ENCODE measurements around the gene EFNB2. TPM values are rescaled to one million over a fixed set of nuclear protein-coding genes. Genes with fewer than 3 reads are reported as not detected.

The EFNB2 gene
- polyA plus RNA-seq, 6 donors from 2014 or later = 0.12 to 0.33 (median 0.28) TPM; not detected in 3

DNA sequence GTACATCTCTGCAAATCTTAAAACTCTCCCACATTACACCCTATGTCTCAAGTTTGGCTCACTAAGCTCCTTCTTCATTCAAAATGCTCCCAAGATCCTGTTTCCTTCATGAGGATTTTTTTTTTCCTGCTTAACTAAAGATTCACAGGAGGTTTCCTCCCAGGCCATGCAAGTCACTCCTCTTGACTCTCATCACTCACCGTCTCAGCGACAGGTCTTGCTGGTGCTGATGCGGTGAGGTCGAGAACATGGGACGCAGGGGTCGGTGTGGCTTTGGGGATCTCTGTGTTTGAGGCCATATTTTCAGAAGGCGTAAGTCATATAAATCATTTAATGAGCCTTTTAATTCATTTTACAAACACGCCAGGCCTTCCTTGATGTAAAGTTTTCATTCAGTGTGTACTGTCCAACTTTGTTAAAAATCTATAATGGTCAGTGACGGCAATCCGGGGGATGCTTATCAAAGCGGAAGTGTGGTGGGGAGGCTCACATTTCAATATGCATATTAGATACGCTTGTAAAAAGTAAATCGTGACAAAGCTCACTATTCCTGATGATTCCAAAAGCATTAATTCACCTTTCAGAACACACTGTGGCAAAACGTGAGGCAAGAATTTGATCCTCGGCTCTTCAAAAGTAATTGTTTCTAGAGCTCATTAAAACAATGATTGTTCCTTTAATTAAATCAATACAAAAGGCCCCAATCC is 20.4 kb downstream of the EFNB2 start:
- ATAC-seq (ENCODE audit: low read depth in 2 of 2) = no peak
- H3K4me3 Mint-ChIP-seq = no peak overlapping the region
- H3K27me3 Mint-ChIP-seq = peaks cover 24 to 39% (median 25%) of the 10 kb centered on the region in 3 donors
- no peak for DNase-seq
- no peaks in the 10 kb centered on the region for H3K4me1 Mint-ChIP-seq
- H3K27ac Mint-ChIP-seq = no peak overlapping the region
- H3K36me3 Mint-ChIP-seq = no peaks in the 10 kb centered on the region
- no peaks in the 10 kb centered on the region for H3K9me3 Mint-ChIP-seq

DNA sequence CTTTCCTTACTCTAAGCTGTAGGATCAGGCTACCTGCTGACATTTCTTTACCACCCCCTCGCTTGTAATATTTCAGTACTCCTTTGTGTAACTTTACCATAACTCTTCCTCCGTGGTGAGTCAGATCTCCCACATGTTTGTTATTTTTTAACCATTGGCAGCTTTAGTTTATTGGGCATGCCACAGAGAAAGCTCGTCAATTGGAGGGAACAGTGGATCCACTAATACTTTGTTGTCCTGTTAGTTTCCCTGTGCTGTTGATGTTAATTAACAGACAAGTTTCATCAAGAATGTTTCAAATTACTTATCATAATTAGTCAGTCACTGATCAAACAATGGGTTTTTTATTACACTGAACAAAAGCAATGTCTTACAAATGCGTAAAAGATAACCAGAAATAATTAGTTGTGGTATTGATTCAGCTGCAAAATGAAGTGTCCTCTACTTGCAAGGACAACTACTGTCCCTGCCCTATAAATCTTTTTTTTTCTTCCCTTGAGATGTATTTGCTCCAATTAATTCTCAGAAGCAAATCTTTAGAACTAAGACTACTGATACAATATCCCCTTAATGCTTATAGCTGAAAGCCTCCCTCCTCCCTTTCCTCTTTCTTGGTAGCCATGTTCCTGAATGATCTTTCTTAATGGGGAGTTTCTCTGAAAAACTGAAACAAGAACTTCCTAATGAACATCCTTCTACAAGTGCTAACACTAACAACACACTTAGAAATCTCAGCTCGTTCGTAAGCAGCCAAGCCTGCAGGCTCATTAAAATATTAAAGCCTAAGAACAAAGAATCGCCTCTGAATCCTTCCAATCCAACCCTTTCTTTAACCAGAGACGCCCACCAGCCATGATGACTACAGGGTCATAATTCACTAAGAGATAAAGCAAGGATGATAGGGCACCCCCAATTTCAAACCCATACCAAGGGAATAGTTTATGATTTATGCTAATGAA is 22.2 kb downstream of the EFNB2 start:
- Mint-ChIP-seq H3K4me1 (no peaks in the 10 kb centered on the region), H3K27ac (no peak overlapping the region), H3K9me3 (no peaks in the 10 kb centered on the region), H3K4me3 (no peak overlapping the region), H3K36me3 (no peaks in the 10 kb centered on the region), H3K27me3 (peaks cover 19 to 37% (median 23%) of the 10 kb centered on the region in 3 donors)
- ATAC-seq (ENCODE audit: low read depth in 2 of 2) (no peak), DNase-seq (no peak)

DNA sequence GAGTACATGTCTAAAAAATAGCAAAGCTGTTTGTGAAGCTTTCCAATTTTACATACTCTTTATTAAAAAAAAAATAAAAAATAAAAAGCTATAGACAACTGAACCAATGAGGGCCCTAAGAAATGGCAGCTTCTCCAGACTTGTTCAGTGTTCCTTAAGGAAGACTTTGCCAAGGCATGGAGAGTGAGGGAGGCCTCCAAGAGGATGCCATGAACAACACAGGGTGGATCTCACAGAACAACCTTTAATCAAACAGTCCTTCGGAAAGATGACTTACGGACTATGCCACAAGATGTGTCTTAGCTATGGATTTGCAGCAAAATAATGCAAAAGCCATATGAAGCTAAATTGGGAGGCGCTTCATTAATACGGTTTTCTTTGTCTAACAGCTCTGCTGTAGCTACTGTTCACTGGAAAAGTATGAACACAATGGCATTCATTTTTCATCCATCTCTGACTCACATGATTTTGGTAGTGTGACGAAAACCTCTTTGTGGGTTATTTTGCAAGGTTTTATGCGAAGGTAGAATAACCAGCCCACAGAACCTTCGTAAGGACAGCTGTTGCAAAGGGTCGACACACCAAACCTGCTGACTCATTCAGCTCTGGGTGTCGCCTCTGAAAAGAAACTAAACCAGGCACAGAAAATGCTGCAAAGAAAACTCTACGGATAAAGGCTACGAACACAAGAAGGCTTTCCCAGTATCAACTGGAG is 27.7 kb downstream of the EFNB2 start:
- H3K27ac Mint-ChIP-seq = no peak overlapping the region
- H3K9me3 Mint-ChIP-seq = no peaks in the 10 kb centered on the region
- H3K36me3 Mint-ChIP-seq = no peaks in the 10 kb centered on the region
- peaks cover 0 to 3% (median 0%) of the 10 kb centered on the region in 3 donors for H3K4me1 Mint-ChIP-seq
- DNase-seq (no peak), ATAC-seq (ENCODE audit: low read depth in 2 of 2) (no peak)
- peaks cover 0 to 5% (median 4%) of the 10 kb centered on the region in 3 donors for H3K27me3 Mint-ChIP-seq
- H3K4me3 Mint-ChIP-seq = no peak overlapping the region

DNA sequence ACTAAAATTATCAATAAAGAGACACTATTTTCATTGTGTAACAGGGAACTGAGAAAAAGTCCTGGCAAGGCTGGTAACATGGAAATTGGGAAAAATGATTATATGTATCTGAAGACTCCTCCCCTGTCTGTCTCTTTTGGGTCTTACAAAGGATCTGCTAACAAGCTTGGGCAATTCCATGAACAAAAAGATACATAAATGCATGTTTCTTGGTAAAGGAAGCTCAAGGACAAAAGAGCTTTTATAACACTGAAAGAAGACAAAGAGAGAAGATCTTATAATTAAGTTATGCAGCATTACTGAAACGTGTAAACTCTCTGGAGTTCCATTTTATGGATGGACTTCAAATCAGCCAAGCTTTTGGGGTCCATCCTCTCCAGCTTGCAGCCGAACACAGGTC is 29.2 kb downstream of the EFNB2 start:
- H3K27me3 Mint-ChIP-seq = peaks cover 0 to 6% (median 3%) of the 10 kb centered on the region in 3 donors
- H3K36me3 Mint-ChIP-seq = no peaks in the 10 kb centered on the region
- ATAC-seq (ENCODE audit: low read depth in 2 of 2) = no peak
- H3K9me3 Mint-ChIP-seq = no peaks in the 10 kb centered on the region
- no peak overlapping the region for H3K27ac Mint-ChIP-seq
- DNase-seq = no peak
- peaks cover 0 to 3% (median 0%) of the 10 kb centered on the region in 3 donors for H3K4me1 Mint-ChIP-seq
- H3K4me3 Mint-ChIP-seq = no peak overlapping the region

DNA sequence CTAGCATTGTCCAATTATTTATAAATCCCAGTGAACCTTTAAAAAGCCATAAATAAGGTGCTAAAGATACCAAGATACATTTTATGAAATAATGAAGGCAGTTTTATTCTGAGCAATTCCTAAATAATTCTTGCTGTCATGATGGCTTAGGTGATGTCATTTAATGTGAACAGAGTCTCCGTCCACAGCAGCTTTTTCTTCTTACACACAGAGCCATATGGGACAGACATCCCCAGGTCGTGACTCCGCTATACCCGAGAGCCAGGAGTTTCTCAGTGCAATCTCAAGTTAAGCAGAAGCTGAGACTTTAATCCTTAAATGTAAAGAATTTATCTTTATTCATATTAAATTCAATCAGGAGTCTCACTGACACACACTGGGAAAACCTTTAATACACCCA is 29.7 kb downstream of the EFNB2 start:
- Mint-ChIP-seq H3K27me3 (peaks cover 0 to 6% (median 3%) of the 10 kb centered on the region in 3 donors), H3K27ac (no peak overlapping the region), H3K4me1 (peaks cover 0 to 3% (median 0%) of the 10 kb centered on the region in 3 donors), H3K9me3 (no peaks in the 10 kb centered on the region), H3K36me3 (no peaks in the 10 kb centered on the region), H3K4me3 (no peak overlapping the region)
- ATAC-seq (ENCODE audit: low read depth in 2 of 2) (no peak), DNase-seq (no peak)

DNA sequence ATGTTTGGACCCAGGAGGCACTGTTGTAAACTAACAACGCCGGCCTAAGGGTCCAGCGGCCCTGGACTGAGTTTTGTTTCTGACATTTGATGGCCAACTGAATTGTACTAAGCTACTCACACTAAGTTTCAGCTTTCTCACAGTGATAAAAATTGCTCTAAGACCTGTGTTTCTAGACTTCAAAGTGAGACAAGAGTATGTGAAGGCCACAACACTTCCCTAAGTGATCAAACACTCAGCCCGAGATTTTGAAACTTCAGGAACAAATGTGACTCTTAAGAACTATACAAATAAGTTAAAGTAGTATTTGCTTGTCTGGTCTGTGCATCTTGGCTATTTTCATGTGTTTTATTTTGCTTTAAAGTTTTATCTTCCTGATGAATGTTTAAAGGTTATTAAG is 30.2 kb downstream of the EFNB2 start:
- Mint-ChIP-seq H3K4me1 (peaks cover 0 to 3% (median 0%) of the 10 kb centered on the region in 3 donors), H3K4me3 (no peak overlapping the region), H3K27me3 (peaks cover 4 to 6% (median 6%) of the 10 kb centered on the region in 3 donors), H3K36me3 (no peaks in the 10 kb centered on the region), H3K9me3 (no peaks in the 10 kb centered on the region), H3K27ac (no peak overlapping the region)
- ATAC-seq (ENCODE audit: low read depth in 2 of 2) (no peak), DNase-seq (no peak)

DNA sequence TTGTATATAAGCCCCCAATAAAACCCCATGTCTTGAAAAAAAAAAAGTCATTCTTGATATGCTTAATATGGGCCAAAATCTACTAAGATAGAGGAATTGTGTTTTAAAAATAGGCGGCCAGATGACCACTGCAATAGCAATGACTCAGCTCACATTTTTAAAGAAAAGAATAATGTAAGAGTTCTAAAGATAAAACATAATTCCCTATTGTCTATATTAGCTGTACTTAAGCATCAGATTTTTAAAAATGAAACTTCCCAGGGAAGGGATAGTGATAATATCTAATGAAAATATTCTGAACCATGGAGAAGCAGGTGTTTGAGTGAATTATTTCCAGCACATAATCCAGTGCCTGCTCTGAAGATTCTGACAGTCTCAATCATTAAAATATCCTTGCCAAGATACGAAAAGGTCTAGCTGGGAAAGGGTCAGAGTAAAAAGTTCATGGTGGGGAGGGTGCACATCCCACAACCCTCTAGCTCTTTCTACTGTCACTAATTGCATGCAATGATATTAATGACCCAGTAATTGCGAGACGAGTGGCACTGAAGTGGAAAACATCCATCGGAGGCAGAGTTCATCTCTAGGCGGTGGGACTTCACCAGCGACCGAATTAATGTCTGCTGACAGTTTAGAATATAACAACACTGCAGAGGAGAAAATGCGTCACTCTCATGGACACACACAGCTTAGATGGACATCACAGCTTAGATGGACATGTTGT is 31.6 kb downstream of the EFNB2 start:
- no peak for ATAC-seq (ENCODE audit: low read depth in 2 of 2)
- H3K27me3 Mint-ChIP-seq = peaks cover 11 to 20% (median 11%) of the 10 kb centered on the region in 3 donors

DNA sequence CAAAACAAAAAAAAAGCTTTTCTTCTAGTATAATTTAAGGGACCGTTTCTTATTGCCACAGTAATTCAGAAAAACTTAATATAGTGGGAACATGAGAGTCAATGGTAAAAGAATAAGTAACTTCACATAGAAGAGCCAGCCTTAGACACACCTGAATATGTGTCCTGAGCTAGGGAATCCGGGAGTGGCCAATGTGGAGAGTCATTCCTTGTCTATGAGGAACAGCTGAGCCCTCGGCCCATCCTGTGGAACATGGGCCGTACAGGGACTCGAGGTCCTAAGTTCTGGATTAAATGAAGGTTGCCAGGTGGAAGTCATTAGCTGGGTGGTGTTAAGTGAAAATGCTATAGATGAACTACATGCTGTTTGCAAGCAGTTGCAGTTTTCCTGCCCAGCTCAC is 32.2 kb downstream of the EFNB2 start:
- DNase-seq (no peak), ATAC-seq (ENCODE audit: low read depth in 2 of 2) (no peak)
- Mint-ChIP-seq H3K27ac (no peak overlapping the region), H3K4me3 (no peak overlapping the region), H3K9me3 (no peaks in the 10 kb centered on the region), H3K4me1 (peaks cover 0 to 3% (median 3%) of the 10 kb centered on the region in 3 donors), H3K27me3 (peaks cover 17 to 26% (median 17%) of the 10 kb centered on the region in 3 donors), H3K36me3 (no peaks in the 10 kb centered on the region)

More for the DNA sequence above, 31.6 kb downstream of the EFNB2 start:
- Mint-ChIP-seq H3K27ac (no peak overlapping the region), H3K36me3 (no peaks in the 10 kb centered on the region), H3K4me3 (no peak overlapping the region), H3K4me1 (peaks cover 0 to 3% (median 3%) of the 10 kb centered on the region in 3 donors), H3K9me3 (no peaks in the 10 kb centered on the region)
- no peak for DNase-seq

DNA sequence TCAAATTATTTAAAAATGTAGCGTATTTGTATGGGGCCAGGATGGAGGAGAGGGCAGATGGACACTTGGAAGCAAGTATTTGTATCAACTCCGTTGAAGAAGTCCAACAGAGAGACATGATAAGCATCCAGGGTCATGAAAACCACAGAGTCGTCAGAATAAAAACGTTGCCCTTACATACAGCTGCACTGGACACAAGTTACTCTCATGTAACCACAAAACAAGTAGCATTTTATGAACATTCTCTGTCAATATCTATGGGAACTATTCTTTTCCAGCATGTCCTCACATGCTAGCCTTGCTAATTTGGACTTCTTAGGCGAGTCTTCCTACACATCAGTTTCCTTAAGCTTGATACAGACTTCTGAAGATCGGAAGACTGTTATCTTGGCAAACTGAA is 35.0 kb downstream of the EFNB2 start:
- no peak for ATAC-seq (ENCODE audit: low read depth in 2 of 2)
- DNase-seq = no peak
- H3K4me1 Mint-ChIP-seq = peaks cover 8 to 11% (median 8%) of the 10 kb centered on the region in 3 donors
- peaks cover 0 to 5% (median 0%) of the 10 kb centered on the region in 7 donors for H3K9me3 Mint-ChIP-seq
- H3K27me3 Mint-ChIP-seq = peaks cover 40 to 45% (median 45%) of the 10 kb centered on the region in 3 donors
- no peak overlapping the region for H3K27ac Mint-ChIP-seq
- no peak overlapping the region for H3K4me3 Mint-ChIP-seq
- H3K36me3 Mint-ChIP-seq = peaks cover 0 to 6% of the 10 kb centered on the region in 2 donors

DNA sequence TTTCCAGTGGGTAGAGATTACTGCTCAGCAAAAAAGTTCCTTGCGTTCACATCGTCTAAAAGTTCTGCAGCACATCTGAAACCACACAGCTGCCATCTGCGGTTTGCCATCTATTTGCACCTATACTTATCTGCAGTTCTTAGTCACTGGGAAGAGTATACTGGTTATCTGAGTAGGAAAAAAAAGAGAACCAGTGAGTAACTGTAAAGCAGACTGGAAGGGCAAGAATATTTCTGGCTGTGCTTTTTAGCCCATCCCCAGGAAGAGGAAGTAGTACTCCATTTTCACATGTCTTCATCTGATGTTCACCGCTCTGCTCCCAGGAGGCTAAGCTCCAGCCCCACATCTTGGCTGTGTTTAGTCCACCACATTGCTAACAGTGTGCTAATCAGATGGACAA is 35.6 kb downstream of the EFNB2 start:
- ATAC-seq (ENCODE audit: low read depth in 2 of 2) = no peak
- H3K4me3 Mint-ChIP-seq = no peak overlapping the region
- peaks cover 0 to 6% of the 10 kb centered on the region in 2 donors for H3K36me3 Mint-ChIP-seq
- H3K27ac Mint-ChIP-seq = no peak overlapping the region
- peaks cover 8 to 11% (median 8%) of the 10 kb centered on the region in 3 donors for H3K4me1 Mint-ChIP-seq
- peaks cover 0 to 5% (median 0%) of the 10 kb centered on the region in 7 donors for H3K9me3 Mint-ChIP-seq
- DNase-seq = no peak
- H3K27me3 Mint-ChIP-seq = peaks cover 41 to 50% (median 46%) of the 10 kb centered on the region in 3 donors

DNA sequence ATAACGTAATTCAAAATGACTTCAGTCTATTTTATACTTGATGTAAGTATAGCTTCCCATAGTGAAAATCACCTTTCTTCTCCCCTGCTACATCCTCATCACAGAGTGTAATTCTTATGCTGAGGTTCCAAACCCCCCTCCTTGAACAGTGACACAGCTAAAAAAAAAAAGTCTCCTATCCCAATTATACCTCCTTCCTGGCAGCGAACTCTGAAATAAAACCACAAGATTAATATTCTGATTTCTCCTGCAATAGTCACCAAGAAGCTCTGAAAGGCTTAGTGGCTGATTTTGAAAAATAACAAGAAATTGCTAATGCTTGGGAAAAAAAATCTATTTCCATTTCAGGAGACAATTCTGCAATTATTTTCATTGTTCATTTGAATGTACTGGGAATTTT is 36.3 kb downstream of the EFNB2 start:
- H3K27me3 Mint-ChIP-seq = peaks cover 41 to 51% (median 50%) of the 10 kb centered on the region in 3 donors
- ATAC-seq (ENCODE audit: low read depth in 2 of 2) (no peak), DNase-seq (no peak)
- H3K9me3 Mint-ChIP-seq = peaks cover 0 to 5% (median 0%) of the 10 kb centered on the region in 7 donors
- H3K27ac Mint-ChIP-seq = no peak overlapping the region
- H3K4me1 Mint-ChIP-seq = peaks cover 8 to 11% (median 8%) of the 10 kb centered on the region in 3 donors
- peaks cover 0 to 6% of the 10 kb centered on the region in 2 donors for H3K36me3 Mint-ChIP-seq
- H3K4me3 Mint-ChIP-seq = no peak overlapping the region

DNA sequence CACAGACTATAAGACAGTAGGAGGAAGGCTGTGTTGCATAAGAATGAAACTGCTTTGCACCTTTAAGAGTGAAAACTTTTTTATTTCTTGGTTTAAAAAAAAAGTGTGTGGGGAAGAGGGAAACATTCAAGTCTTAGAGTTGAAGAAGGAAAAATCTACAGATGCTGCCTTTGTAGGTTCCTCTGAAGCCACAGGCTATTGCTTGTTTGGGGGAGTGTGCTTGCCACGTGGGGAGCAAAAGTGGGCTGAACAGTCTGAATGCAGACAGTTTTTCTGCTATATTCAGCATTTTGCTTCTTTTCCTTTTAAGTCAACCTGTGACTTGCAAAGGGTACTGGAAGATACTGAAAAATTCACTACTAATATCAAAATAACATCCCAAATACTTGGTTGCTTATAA is 36.9 kb downstream of the EFNB2 start:
- H3K27ac Mint-ChIP-seq = no peak overlapping the region
- ATAC-seq (ENCODE audit: low read depth in 2 of 2) = no peak
- no peak for DNase-seq
- peaks cover 9 to 15% (median 14%) of the 10 kb centered on the region in 3 donors for H3K4me1 Mint-ChIP-seq
- peaks cover 46 to 56% (median 50%) of the 10 kb centered on the region in 3 donors for H3K27me3 Mint-ChIP-seq
- peaks cover 0 to 5% (median 0%) of the 10 kb centered on the region in 7 donors for H3K9me3 Mint-ChIP-seq
- no peak overlapping the region for H3K4me3 Mint-ChIP-seq
- peaks cover 0 to 6% of the 10 kb centered on the region in 2 donors for H3K36me3 Mint-ChIP-seq
